ENCODE results near the gene HCFC1R1. TPM values are rescaled to one million over a fixed set of nuclear protein-coding genes. Genes with fewer than 3 reads are reported as not detected.
"Not testable (repeated sequence)": the region's sequence is repeated elsewhere in the genome, so short reads cannot be mapped to it uniquely, and the experiment has no call there.

Gene HCFC1R1, protein sequence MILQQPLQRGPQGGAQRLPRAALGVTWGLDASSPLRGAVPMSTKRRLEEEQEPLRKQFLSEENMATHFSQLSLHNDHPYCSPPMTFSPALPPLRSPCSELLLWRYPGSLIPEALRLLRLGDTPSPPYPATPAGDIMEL
- total RNA-seq (10 to 100 TPM; 14.0 to 15.1 TPM), polyA plus RNA-seq (10 to 100 TPM; 13.1 to 16.5 (median 16.5) TPM), total RNA-seq (3.4 to 13.3 (median 11.7) reads per million in 6 experiments)

DNA sequence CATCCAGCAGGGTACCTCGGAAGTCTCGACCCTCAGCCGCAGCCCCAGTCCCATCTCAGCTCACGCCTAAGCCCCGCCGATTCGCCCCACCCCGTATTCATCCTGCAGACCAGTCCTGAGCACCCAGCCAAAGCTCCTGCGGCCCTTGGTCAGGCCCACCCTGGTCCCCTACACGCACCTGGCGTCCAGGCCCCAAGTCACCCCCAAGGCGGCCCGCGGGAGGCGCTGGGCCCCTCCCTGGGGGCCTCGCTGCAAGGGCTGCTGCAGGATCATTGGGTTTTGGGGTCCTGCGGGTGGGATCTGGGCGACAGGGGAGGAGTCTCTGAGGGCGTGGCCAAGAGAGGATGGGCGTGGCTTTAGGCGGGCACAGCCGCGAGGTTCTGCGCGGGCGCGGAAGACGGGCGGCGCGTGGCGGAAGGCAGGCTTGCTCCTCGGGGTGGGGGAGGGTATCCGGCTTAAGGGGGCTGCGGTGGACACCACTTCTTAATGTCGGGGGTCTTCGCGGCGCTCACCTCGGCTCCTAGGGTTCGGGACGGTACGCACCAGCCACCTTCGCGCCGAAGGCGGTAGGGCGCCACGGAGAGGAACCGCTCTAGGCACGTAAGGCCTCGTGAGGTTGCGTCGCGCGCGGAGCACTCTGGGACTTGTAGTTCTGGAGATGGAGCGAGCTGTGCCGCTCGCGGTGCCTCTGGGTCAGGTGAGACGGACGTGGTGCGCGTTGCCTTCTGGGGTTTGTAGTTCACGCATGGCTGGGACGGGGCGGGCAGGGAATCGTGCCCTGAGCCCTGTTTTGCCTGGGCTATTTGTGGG, at the start of gene HCFC1R1, which contains the start of gene THOC6:
Gene HCFC1R1, minus strand, starts transcription at position 274 of the 810 bp plus-strand sequence. Its CDS starts 1 bp downstream, at position 273.
Gene THOC6, plus strand, starts transcription at position 367 of the 810 bp plus-strand sequence. Its CDS starts 292 bp downstream, at position 659.
- DNase-seq (peak; percentile 88 to 97 (median 94)), ATAC-seq (peak; percentile 75 to 87)
- H3K4me1 Mint-ChIP-seq, result peaks cover 25 to 63% (median 61%) of the 10 kb centered on the region in 4 donors
- H3K4me3 Mint-ChIP-seq, result peak within 1 kb of the TSS; percentile 76 to 97 (median 92)
- H3K9me3 Mint-ChIP-seq, result no peaks in the 10 kb centered on the region
- POLR2A ChIA-PET, result interaction anchor here (0.6 to 15.2 kb wide), 8 partner anchors 8 to 281 kb away, joined by 3 to 170 read pairs (median 3); partner anchors contain the start of genes CLDN9, TIGD7 and ZNF75A
- peaks cover 0 to 18% (median 0%) of the 10 kb centered on the region in 3 donors for H3K36me3 Mint-ChIP-seq
- peaks cover 0 to 5% (median 2%) of the 10 kb centered on the region in 5 donors for H3K27me3 Mint-ChIP-seq
- H3K27ac Mint-ChIP-seq, result peak within 1 kb of the TSS; percentile 81 to 99 (median 97)

DNA sequence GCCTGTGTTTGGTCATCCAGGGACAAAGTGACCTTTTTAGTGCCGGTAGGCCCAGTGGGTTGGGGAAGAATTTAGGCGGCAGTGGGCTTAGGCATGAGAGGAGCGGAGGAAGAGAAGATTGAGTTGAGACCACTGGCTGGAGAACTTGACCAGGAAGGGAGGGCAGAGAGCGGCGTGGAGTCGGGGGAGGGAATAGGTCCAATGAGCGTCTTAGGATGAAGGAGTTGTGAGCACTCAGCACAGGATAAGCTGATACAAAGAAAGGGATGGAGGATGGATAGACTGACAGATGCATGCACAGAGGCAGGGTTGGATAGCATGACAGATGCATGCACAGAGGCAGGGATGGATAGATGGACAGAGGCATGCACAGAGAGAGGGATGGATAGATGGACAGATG, 49.7 kb upstream of the HCFC1R1 start:
- H3K27me3 Mint-ChIP-seq, result no peaks in the 10 kb centered on the region
- H3K4me3 Mint-ChIP-seq, result peak overlapping the region; percentile 31 to 89 (median 82)
- peaks cover 54 to 94% (median 88%) of the 10 kb centered on the region in 4 donors for H3K4me1 Mint-ChIP-seq
- DNase-seq (no peak), ATAC-seq (no peak)
- H3K27ac Mint-ChIP-seq, result peak overlapping the region; percentile 92 to 100 (median 98)
- H3K9me3 Mint-ChIP-seq, result peaks cover 0 to 7% (median 0%) of the 10 kb centered on the region in 9 donors
- H3K36me3 Mint-ChIP-seq, result peaks cover 4 to 17% (median 5%) of the 10 kb centered on the region in 3 donors
- POLR2A ChIA-PET, result interaction anchor here (0.5 to 17.1 kb wide), 5 partner anchors 8 to 57 kb away, joined by 3 to 261 read pairs (median 8); partner anchors contain the start of genes IL32 and ZSCAN10

DNA sequence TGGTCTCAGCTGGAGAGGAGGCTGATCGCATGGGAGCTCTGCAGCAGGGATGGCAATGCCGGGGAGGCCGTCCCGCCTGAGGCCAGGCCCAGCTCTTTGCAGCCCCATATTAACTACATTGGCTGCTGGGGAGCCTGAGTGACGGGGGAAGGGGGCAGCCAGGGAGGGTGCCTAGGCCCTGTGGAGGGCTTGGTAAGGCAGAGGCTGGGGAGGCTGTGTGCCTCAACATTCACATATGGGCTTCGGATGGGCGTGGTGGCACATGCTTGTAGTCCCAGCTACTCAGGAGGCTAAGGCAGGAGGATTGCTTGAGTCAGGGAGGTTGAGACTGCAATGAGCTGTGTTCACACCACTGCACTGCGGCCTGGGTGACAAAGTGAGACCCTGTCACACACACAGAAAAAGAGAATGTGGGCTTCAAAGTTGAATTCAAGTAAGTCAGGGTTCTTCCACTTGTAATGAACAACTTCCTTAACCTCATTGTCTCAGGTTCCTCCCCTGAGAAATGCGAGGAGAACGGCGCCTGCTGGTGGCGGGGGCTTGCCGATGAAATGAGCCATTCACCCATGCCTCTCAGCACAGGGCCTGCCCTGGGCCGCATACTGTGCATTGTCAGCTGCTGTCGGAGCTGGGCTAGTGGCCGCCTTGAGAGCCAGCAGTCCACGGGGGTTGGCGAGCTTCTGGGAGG, 49.0 kb upstream of the HCFC1R1 start:
- H3K27ac Mint-ChIP-seq, result peak overlapping the region; percentile 92 to 100 (median 98)
- not testable (repeated sequence) for H3K9me3 Mint-ChIP-seq, H3K27me3 Mint-ChIP-seq
- POLR2A ChIA-PET, result interaction anchor here (0.5 to 17.1 kb wide), 6 partner anchors 9 to 58 kb away, joined by 3 to 261 read pairs (median 7); partner anchors contain the start of gene ZSCAN10
- DNase-seq (peak in 7 of 10 donors; percentile 21 to 74 (median 46)), ATAC-seq (peak in 1 of 2 donors; percentile 29)
- peak overlapping the region in 7 of 10 donors; percentile 41 to 87 (median 78) for H3K4me3 Mint-ChIP-seq
- peaks cover 53 to 94% (median 86%) of the 10 kb centered on the region in 4 donors for H3K4me1 Mint-ChIP-seq
- H3K36me3 Mint-ChIP-seq, result peaks cover 1 to 24% (median 3%) of the 10 kb centered on the region in 3 donors

DNA sequence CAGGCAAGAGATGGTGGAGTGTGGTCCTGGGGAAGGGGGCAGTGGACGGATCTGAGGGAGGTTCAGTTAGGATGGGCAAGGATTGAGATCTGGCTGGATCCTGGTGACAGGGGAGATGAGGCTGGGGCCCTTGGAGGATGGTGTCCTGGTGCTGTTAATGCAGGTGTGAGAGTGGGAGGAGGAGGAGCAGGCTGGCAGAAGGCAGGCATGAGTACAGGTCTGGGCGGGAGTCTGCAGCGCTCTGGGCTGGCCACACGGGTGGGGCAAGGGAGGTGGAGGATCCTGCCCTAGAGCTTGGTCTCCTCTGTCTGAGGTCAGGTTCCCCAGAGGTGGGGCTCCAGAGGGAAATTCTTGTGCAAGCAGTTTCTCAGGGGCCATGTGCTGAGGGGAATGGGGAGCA, 48.4 kb upstream of the HCFC1R1 start:
- not testable (repeated sequence) for H3K27me3 Mint-ChIP-seq, DNase-seq, ATAC-seq, H3K9me3 Mint-ChIP-seq
- peak overlapping the region; percentile 66 to 100 (median 91) for H3K27ac Mint-ChIP-seq
- H3K4me3 Mint-ChIP-seq, result peak overlapping the region in 8 of 10 donors; percentile 29 to 75 (median 60)
- peaks cover 57 to 95% (median 85%) of the 10 kb centered on the region in 4 donors for H3K4me1 Mint-ChIP-seq
- POLR2A ChIA-PET, result interaction anchor here (2.2 to 17.1 kb wide), 4 partner anchors 10 to 57 kb away, joined by 7 to 261 read pairs (median 8); partner anchors contain the start of gene ZSCAN10
- peaks cover 0 to 30% (median 4%) of the 10 kb centered on the region in 3 donors for H3K36me3 Mint-ChIP-seq

DNA sequence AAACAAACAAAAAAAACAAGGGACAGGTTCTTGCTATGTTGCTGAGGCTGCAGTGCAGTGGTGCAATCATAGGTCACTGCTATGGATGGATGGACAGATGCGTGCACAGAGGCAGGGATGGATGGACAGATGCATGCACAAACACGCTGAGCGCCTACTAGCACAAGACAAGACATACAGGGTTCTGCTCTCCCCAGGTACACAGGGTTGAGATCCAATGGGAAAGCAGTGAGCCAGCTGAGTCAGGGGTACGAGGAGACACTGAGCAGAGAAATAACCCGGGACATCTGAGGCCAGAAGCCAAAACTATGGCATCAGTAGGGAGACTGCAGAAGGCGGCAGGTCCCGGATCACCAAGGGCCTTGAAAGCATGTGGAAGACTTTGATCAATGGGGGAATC, 47.9 kb upstream of the HCFC1R1 start:
- peaks cover 58 to 95% (median 80%) of the 10 kb centered on the region in 4 donors for H3K4me1 Mint-ChIP-seq
- peak overlapping the region in 9 of 10 donors; percentile 29 to 75 (median 56) for H3K4me3 Mint-ChIP-seq
- peaks cover 0 to 2% (median 0%) of the 10 kb centered on the region in 9 donors for H3K9me3 Mint-ChIP-seq
- no peaks in the 10 kb centered on the region for H3K27me3 Mint-ChIP-seq
- H3K27ac Mint-ChIP-seq, result peak overlapping the region; percentile 66 to 100 (median 91)
- H3K36me3 Mint-ChIP-seq, result peaks cover 0 to 32% (median 4%) of the 10 kb centered on the region in 3 donors
- DNase-seq (no peak), ATAC-seq (no peak)
- POLR2A ChIA-PET, result interaction anchor here (0.6 to 17.1 kb wide), 7 partner anchors 9 to 57 kb away, joined by 3 to 261 read pairs (median 8); partner anchors contain the start of gene ZSCAN10

DNA sequence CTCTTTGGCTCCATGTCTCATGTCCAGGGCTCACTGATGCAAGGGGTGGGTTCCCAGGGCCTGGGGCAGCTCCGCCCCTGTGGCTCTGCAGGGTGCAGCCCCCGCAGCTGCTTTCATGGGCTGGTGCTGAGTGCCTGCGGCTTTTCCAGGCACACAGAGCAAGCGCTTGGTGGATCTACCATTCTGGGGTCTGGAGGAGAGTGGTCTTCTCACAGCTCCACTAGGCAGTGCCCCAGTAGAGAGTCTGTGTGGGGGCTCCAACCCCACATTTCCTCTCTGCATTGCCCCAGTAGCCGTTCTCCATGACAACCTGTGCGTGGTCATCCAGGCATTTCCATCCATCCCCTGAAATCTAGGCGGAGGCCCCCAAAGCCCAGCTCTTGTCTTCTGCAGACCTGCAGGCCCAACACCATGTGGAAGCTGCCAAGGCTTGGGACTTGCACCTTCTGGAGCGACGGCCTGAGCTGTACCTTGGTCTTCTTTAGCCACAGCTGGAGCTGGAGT, 46.9 kb upstream of the HCFC1R1 start:
- no peaks in the 10 kb centered on the region for H3K9me3 Mint-ChIP-seq
- peaks cover 53 to 94% (median 72%) of the 10 kb centered on the region in 4 donors for H3K4me1 Mint-ChIP-seq
- no peaks in the 10 kb centered on the region for H3K27me3 Mint-ChIP-seq
- peak overlapping the region; percentile 56 to 100 (median 91) for H3K27ac Mint-ChIP-seq
- no peak for ATAC-seq
- H3K4me3 Mint-ChIP-seq, result peak overlapping the region in 5 of 10 donors; percentile 18 to 73 (median 52)
- POLR2A ChIA-PET, result interaction anchor here (1.0 to 17.1 kb wide), 7 partner anchors 8 to 78 kb away, joined by 3 to 261 read pairs (median 8); partner anchors contain the start of gene ZSCAN10
- H3K36me3 Mint-ChIP-seq, result peaks cover 5 to 34% (median 6%) of the 10 kb centered on the region in 3 donors
- DNase-seq, result no peak

DNA sequence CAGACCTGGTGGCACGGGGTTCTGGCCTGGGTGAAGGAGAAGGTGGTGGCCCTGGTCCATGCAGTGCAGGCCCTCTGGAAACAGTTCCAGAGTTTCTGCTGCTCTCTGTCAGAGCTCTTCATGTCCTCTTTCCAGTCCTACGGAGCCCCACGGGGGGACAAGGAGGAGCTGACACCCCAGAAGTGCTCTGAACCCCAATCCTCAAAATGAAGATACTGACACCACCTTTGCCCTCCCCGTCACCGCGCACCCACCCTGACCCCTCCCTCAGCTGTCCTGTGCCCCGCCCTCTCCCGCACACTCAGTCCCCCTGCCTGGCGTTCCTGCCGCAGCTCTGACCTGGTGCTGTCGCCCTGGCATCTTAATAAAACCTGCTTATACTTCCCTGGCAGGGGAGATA, 45.4 kb upstream of the HCFC1R1 start:
- not testable (repeated sequence) for DNase-seq, ATAC-seq, H3K27me3 Mint-ChIP-seq, H3K9me3 Mint-ChIP-seq
- POLR2A ChIA-PET, result interaction anchor here (0.7 to 17.1 kb wide), 4 partner anchors 10 to 61 kb away, joined by 3 to 278 read pairs (median 149); partner anchors contain the start of genes ZNF213 and ZSCAN10
- H3K27ac Mint-ChIP-seq, result peak overlapping the region; percentile 81 to 100 (median 91)
- H3K4me3 Mint-ChIP-seq, result peak overlapping the region; percentile 9 to 73 (median 46)
- peaks cover 7 to 36% (median 9%) of the 10 kb centered on the region in 3 donors for H3K36me3 Mint-ChIP-seq
- peaks cover 45 to 86% (median 72%) of the 10 kb centered on the region in 4 donors for H3K4me1 Mint-ChIP-seq

DNA sequence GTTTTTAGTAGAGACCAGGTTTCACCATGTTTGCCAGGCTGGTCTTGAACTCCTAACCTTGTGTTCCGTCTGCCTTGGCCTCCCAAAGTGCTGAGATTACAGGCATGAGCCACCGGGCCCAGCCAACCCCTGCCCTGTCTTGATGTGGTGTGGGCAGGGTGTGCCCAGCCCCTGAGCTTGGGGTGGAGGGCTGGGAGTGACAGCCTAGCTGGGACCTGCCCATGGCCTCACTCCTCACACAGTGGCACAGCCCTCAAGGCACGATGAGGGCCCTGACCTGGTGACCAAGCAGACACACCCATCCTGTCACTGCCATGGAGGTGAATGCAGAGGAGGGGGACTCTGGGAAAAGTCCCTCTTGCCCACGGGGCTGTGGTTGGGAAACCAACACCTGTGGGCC, 44.7 kb upstream of the HCFC1R1 start:
- no peaks in the 10 kb centered on the region for H3K9me3 Mint-ChIP-seq
- H3K27ac Mint-ChIP-seq, result peak overlapping the region; percentile 88 to 100 (median 97)
- H3K27me3 Mint-ChIP-seq, result no peaks in the 10 kb centered on the region
- POLR2A ChIA-PET, result interaction anchor here (0.7 to 17.1 kb wide), 6 partner anchors 8 to 61 kb away, joined by 3 to 278 read pairs (median 96); partner anchors contain the start of genes ZNF213 and ZSCAN10
- peak overlapping the region; percentile 89 to 100 (median 98) for H3K4me3 Mint-ChIP-seq
- H3K36me3 Mint-ChIP-seq, result peaks cover 7 to 36% (median 9%) of the 10 kb centered on the region in 3 donors
- DNase-seq (no peak), ATAC-seq (no peak)
- peaks cover 42 to 85% (median 71%) of the 10 kb centered on the region in 4 donors for H3K4me1 Mint-ChIP-seq

DNA sequence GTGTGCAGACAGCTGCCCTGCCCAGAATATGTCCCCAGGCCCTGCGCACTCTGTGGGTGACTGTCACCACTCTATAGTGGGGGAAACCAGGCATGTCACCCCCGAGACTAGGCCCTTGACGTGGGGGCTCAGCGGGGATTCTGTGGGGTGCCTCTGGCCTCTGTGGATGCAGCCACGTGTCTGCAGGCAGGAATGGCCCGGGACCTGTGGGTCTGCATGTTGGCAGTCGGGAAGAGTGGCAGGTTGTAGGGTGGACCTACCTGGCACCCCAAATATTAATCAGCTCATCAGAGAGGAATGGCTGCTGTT, 42.7 kb upstream of the HCFC1R1 start:
- H3K27ac Mint-ChIP-seq, result peak overlapping the region; percentile 97 to 100 (median 98)
- ATAC-seq (peak in 1 of 2 donors; percentile 12), DNase-seq (no peak)
- H3K9me3 Mint-ChIP-seq, result no peaks in the 10 kb centered on the region
- H3K36me3 Mint-ChIP-seq, result peaks cover 7 to 36% (median 9%) of the 10 kb centered on the region in 3 donors
- H3K27me3 Mint-ChIP-seq, result no peaks in the 10 kb centered on the region
- POLR2A ChIA-PET, result interaction anchor here (0.6 to 17.1 kb wide), 13 partner anchors 7 to 391 kb away, joined by 3 to 278 read pairs (median 11); partner anchors contain the start of genes ZNF213 and ZSCAN10
- H3K4me1 Mint-ChIP-seq, result peaks cover 33 to 75% (median 72%) of the 10 kb centered on the region in 4 donors
- peak overlapping the region; percentile 97 to 100 (median 100) for H3K4me3 Mint-ChIP-seq

DNA sequence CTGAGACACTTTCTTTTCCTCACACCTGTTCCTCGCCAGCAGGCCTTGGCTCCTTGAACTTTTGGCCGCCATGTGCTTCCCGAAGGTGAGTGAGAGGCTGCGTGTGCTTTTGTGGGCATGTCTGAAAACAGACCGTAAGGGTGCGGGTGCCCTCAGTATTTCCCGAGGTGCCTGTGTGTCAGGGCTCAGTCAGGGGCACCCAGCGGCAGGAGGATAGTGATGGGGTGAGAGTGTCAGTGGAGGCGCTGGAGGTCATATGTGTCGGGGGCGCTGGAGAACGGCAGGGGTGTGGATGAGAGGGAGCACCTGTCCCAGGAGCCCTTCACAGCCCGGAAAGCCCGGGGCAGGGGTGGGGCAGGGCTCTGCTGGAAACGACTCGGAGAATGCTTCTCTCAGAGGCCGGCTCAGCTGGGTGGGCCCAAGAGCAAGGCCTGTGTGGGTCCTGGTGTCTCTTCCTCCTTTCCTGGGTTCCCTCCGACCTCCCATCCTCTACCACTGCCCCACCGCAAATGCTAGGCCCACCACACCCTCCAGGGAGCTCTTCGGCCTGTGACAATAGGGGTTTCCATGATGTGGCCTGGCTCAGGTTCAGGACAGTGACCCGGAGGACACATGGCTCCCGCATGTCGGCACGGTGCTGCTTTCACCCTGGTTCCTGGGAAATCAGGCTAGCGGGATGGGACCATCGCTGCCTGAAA, 42.1 kb upstream of the HCFC1R1 start:
- Mint-ChIP-seq H3K4me3 (peak overlapping the region; percentile 97 to 100 (median 100)), H3K36me3 (peaks cover 7 to 36% (median 9%) of the 10 kb centered on the region in 3 donors), H3K4me1 (peaks cover 30 to 72% (median 68%) of the 10 kb centered on the region in 4 donors), H3K9me3 (no peaks in the 10 kb centered on the region), H3K27ac (peak overlapping the region; percentile 97 to 100 (median 98)), H3K27me3 (no peaks in the 10 kb centered on the region)
- ATAC-seq (peak; percentile 51 to 54), DNase-seq (peak in 3 of 10 donors; percentile 26 to 47 (median 40))
- POLR2A ChIA-PET, result interaction anchor here (0.6 to 17.1 kb wide), 18 partner anchors 7 to 391 kb away, joined by 3 to 278 read pairs (median 6); partner anchors contain the start of genes ZNF213 and ZSCAN10

Measured in naive thymus-derived CD8-positive, alpha-beta T cell (primary cell).